Astrocyte of the cerebellum (primary cell): ENCODE measurements around the gene MEIS3.
A peak's percentile ranks its signal among the peaks of the same experiment; 100 is the strongest.
"Not testable (repeated sequence)": the region's sequence is repeated elsewhere in the genome, so short reads cannot be mapped to it uniquely, and the experiment has no call there.

Source experiments
- DNase-seq: peaks from one replicate; pipeline ENCODE4 v3.0.0-alpha.2; 2011; ENCODE audit warnings: low read depth
- H3K4me3 ChIP-seq: 2 replicates; pipeline ENCODE4 v1.5.1; 2011; ENCODE audit warnings: mild to moderate bottlenecking, low read depth, low read length, moderate library complexity
- CTCF ChIP-seq: IDR thresholded peaks from 2 replicates; pipeline ENCODE4 v1.5.1; 2012; ENCODE audit warnings: low read length, low read depth, moderate library complexity, mild to moderate bottlenecking; ENCODE audit errors: missing control alignments
- in situ Hi-C: cut with HindIII; loops from 2 replicates; pipeline ENCODE4 v1.10.0; 2017; ENCODE audit warnings: low sequenced_read_pairs

The MEIS3 gene

DNA sequence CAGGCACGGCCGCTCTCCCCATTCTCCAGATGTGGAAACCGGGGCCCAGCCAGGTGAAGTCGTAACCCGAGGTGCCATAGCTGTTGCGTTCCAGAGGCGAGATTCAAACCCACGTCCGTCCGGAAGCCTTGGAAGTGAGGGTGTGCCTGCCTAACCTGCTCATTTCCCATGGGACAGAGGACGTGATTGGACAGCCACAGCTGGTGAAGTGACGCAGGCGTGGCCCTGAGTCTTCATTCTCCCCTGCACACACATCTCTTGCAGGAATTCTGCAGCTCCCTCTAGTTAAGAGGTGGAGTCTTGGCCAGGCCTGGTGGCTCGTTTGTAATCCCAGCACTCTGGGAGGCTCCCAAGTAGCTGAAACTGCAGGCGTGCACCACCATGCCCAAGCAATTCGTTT, 16.8 kb downstream of the MEIS3 start:
- TF ChIP-seq CTCF = no peak
- no peak overlapping the region for H3K4me3 ChIP-seq
- in situ Hi-C loops = no loop called here
- DNase-seq = no peak

DNA sequence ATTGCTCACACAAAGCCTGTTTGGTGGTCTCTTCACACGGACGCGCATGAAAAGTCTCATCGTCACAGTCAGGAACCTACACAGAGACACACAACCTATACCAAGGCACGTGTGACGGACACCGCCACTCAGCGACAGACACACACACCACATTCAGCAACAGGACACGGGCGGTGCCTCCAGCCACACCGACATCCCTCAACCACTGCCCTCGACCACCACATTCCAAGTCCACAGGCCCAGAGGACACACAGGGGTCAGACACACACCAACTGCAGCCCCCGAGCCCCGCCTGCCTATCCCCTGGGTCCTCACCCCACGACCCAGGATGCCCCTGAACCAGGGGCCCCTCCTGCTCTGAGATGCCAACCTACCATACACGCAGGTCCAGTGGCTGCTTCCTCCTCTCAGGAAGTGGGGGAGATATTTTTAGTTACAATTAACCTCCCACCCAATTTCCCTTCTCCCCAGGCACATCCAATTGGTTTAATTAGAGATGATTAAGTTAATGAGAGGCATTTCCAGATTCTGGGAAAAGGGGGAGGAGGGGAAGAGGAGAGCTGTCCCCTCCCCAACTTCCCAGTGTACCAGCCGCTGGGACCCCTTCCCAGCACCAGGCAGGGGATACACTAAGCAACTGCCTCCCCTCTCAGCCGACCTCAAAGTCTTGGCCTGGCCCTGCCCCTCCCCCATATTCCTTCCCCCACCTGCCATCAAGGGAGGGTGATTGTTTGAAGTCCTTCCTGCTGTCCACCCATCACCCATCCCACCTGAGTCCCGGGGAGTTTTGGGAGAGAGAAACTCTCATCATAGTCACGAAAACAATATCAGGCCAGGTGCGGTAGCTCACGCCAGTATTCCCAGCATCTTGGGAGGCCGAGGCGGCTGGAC, 20.4 kb downstream of the MEIS3 start:
- no peak overlapping the region for H3K4me3 ChIP-seq
- TF ChIP-seq CTCF = no peak
- in situ Hi-C loops = no loop called here
- DNase-seq = no peak

- peak; percentile 92 for TF ChIP-seq CTCF
- DNase-seq = peak; percentile 36
- in situ Hi-C loops = no loop called here
- H3K4me3 ChIP-seq = no peak overlapping the region
These were observed 27.7 kb downstream of the MEIS3 start for GRCh38 chr19:47391510-47392223.

DNA sequence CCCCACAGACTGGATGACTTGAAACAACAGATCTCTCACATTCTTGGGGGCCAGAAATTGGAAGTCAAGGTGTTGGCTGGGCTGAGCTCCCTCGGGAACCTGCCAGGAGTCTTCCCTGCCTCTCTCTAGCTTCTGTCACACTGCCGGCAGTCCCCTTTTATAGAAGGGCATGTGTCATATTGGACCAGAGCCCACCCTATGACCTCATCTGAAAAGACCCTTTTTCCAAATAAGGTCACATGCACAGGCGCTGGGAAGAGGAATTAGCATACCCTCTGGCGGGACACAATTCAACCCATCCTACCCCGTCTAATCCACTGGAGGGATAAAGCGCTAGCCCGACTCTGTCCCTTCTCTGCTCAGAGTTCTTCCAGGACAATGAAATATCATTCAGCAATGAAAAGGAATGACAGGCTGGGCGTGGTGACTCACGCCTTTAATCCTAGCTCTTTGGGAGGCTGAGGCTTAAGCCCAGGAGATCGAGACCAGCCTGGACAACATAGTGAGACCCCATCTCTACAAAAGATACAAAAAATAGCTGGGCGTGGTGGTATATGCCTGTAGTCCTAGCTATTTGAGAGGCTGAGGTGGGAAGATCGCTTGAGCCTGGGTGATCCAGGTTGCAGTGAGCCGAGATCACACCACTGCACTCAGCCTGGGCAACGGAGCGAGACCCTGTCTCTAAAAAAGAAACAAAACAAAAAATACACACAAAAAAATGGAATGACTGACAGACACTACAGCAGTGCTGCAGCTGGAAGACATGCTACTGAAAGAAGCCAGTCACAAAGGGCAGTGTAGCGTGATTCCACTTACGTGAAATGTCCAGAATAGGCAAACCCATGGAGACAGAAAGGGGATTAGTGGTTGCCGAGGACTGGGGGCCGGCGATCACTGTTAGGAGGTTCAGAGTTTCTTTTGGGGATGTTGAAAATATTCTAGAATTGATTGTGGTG, 28.5 kb downstream of the MEIS3 start:
- TF ChIP-seq CTCF = no peak
- in situ Hi-C loops = no loop called here
- DNase-seq = no peak
- H3K4me3 ChIP-seq = no peak overlapping the region

- H3K4me3 ChIP-seq = no peak overlapping the region
- TF ChIP-seq CTCF = no peak
- in situ Hi-C loops = no loop called here
- DNase-seq = no peak
These were observed 30.2 kb downstream of the MEIS3 start for GRCh38 chr19:47389150-47389556.

DNA sequence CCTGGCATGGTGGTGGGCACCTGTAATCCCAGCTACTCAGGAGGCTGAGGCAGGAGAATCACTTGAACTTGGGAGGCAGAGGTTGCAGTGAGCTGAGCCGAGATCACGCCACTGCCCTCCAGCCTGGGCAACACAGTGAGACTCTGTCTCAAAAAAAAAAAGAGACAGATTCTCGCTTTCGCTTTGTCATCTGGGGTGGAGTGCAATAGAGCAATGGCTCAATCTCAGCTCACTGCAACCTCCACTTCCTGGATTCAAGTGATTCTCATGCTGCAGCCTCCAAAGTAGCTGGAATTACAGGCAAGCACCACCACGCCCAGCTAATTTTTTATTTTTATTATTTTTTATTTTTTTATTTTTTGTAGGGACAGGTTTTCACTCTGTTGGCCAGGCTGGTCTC, 30.6 kb downstream of the MEIS3 start:
- in situ Hi-C loops, DNase-seq, H3K4me3 ChIP-seq: not testable (repeated sequence)

DNA sequence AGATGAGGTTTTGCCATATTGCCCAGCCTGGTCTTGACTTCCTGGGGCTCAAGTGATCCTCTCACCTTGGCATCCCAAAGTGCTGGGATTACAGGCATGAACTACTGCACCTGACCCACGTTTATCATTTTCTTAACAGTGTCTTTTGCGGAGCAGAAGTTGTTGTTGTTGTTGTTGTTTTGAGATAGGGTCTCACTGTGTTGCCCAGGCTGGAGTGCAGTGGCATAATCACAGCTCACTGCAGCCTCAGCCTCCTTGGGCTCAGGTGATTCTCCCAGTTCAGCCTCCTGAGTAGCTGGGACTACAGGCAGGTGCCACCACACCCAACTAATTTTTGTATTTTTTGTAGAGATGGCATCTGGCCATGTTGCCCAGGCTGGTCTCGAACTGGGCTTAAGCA, 31.7 kb downstream of the MEIS3 start:
- DNase-seq, H3K4me3 ChIP-seq, in situ Hi-C loops: not testable (repeated sequence)

DNA sequence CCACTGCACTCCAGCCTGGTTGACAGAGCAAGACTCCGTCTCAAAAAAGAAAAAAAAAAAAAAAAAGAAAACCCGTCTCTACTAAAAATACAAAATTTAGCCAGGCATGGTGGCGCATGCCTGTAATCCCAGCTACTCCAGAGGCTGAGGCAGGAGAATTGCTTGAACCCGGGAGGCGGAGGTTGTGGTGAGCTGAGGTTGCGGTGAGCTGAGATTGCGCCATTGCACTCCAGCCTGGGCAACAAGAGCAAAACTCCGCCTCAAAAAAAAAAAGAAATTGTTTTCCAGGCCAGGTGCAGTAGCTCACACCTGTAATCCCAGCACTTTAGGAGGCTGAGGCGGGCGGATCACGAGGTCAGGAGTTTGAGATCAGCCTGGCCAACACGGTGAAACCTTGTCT, 32.7 kb downstream of the MEIS3 start:
- DNase-seq, H3K4me3 ChIP-seq, in situ Hi-C loops: not testable (repeated sequence)

DNA sequence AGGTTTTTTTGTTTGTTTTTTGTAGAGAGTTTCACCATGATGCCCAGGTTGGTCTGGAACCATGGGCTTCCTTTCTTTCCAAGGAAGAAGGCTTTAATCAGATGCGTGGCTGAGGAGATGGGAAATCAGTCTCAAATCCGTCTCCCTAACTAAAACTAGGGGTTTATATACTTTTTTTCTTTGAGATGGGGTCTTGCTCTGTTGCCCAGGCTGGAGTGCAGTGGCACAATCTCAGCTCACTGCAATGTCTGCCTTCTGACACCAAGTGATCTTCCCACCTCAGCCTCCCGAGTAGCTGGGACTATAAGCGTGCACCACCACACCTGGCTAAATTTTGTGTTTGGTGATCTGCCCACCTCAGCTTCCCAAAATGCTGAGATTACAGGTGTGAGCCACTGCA, 34.8 kb downstream of the MEIS3 start:
- in situ Hi-C loops, DNase-seq, H3K4me3 ChIP-seq: not testable (repeated sequence)

DNA sequence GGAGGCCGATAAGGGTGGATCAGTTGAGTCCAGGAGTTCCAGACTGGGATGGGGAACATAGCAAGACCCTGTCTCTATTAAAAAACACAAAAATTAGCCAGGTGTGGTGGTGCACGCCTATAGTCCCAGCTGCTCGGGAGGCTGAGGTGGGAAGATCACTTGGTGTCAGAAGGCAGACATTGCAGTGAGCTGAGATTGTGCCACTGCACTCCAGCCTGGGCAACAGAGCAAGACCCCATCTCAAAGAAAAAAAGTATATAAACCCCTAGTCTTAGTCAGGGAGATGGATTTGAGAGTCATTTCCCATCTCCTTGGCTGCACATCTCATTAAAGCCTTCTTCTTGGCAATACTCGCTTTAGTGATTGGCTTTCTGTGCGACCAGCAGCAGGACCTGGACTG, 35.4 kb downstream of the MEIS3 start:
- DNase-seq, in situ Hi-C loops, H3K4me3 ChIP-seq: not testable (repeated sequence)
